ENCODE measurements around the gene CIAPIN1.

CIAPIN1 gene

DNA sequence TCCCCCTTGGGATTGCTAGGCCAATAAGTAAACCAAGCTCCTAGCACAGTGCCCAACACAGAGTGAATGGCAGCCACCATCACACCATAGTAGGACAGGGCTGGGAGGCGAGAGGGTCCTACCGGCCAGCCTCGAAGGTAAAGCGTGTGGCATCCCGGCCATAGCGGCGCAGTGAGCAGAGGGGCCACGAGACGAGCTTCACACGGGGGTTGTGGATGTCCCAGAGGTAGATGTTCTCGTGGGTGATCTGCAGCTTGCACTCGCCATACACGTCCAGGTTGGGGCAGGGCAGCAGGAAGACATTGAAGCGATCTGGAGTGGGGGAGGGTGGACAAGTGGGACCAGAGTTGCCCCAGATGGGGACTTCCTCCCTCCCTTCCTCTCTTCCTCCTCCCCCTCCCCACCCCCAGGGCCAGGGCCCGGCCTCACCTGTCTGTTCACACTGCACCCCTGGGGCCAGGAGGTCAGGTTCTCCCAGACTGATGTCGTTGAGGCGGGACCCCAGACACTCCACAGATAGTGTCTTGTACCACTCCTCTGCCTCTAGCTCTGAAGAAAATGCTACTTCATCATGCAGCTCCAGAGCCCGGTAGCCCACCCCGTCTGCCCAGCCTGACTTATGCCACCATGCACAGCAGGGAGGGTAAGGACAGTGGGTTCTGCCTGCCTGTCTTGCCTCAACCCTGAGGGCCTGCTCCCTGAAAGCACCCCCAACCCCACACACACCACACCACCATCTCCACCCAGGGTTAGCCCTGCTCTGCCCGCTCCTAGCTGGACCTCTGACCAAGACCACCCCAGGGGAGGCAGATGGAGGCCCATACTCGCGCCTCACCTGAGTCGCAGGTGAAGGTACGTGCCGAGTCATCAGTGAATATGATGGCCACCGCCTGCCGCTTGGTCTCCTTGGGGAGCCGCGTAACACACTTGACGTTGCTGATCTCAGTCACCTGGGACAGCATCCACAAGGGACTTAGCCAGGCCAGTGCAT is 27.8 kb upstream of the CIAPIN1 start:
- TF ChIP-seq FOXP2 (optimal IDR thresholded peaks at IDR 0.05; ENCODE audit: borderline replicate concordance, extremely low read depth, extremely low read length, insufficient read depth) (no peak), SIN3A (IDR thresholded peaks at IDR 0.05; ENCODE audit: borderline replicate concordance, insufficient read depth, low read length) (no peak), POLR2AphosphoS5 (IDR thresholded peaks at IDR 0.05; ENCODE audit: low read depth, low read length) (no peak), TAF1 (IDR thresholded peaks at IDR 0.05; ENCODE audit: borderline replicate concordance, insufficient read depth, low read length) (no peak)
- TF ChIP-seq, protein P1, sequence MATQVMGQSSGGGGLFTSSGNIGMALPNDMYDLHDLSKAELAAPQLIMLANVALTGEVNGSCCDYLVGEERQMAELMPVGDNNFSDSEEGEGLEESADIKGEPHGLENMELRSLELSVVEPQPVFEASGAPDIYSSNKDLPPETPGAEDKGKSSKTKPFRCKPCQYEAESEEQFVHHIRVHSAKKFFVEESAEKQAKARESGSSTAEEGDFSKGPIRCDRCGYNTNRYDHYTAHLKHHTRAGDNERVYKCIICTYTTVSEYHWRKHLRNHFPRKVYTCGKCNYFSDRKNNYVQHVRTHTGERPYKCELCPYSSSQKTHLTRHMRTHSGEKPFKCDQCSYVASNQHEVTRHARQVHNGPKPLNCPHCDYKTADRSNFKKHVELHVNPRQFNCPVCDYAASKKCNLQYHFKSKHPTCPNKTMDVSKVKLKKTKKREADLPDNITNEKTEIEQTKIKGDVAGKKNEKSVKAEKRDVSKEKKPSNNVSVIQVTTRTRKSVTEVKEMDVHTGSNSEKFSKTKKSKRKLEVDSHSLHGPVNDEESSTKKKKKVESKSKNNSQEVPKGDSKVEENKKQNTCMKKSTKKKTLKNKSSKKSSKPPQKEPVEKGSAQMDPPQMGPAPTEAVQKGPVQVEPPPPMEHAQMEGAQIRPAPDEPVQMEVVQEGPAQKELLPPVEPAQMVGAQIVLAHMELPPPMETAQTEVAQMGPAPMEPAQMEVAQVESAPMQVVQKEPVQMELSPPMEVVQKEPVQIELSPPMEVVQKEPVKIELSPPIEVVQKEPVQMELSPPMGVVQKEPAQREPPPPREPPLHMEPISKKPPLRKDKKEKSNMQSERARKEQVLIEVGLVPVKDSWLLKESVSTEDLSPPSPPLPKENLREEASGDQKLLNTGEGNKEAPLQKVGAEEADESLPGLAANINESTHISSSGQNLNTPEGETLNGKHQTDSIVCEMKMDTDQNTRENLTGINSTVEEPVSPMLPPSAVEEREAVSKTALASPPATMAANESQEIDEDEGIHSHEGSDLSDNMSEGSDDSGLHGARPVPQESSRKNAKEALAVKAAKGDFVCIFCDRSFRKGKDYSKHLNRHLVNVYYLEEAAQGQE (IDR thresholded peaks at IDR 0.05; ENCODE audit: insufficient read depth in 1 of 2, low read depth in 2 of 2, low read length in 2 of 2): no peak

DNA sequence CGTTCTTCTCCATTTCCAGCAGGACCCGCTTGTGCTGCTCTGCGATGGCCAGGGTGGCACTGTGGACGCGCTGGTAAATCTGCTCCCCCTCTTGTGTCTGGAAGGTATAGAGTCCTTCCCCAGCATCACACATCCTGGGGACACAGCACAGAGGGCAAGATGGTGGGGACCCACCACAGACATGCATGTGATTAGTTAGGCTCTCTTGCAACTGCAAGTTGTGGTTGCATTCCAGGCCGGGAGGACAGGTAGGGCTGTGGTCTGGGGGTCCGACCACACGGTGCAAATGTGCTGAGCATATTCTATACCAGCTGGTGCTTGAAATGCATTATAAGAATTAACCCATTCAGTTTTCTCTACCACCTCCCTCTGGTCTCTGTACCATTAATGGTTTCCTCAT is 26.7 kb upstream of the CIAPIN1 start:
- TF ChIP-seq POLR2AphosphoS5 (IDR thresholded peaks at IDR 0.05; ENCODE audit: low read depth, low read length): no peak
- no peak for TF ChIP-seq SIN3A (IDR thresholded peaks at IDR 0.05; ENCODE audit: borderline replicate concordance, insufficient read depth, low read length)
- no peak for TF ChIP-seq TAF1 (IDR thresholded peaks at IDR 0.05; ENCODE audit: borderline replicate concordance, insufficient read depth, low read length)
- TF ChIP-seq FOXP2 (optimal IDR thresholded peaks at IDR 0.05; ENCODE audit: borderline replicate concordance, extremely low read depth, extremely low read length, insufficient read depth): no peak
- TF ChIP-seq, protein P1 (IDR thresholded peaks at IDR 0.05; ENCODE audit: insufficient read depth in 1 of 2, low read depth in 2 of 2, low read length in 2 of 2): no peak

DNA sequence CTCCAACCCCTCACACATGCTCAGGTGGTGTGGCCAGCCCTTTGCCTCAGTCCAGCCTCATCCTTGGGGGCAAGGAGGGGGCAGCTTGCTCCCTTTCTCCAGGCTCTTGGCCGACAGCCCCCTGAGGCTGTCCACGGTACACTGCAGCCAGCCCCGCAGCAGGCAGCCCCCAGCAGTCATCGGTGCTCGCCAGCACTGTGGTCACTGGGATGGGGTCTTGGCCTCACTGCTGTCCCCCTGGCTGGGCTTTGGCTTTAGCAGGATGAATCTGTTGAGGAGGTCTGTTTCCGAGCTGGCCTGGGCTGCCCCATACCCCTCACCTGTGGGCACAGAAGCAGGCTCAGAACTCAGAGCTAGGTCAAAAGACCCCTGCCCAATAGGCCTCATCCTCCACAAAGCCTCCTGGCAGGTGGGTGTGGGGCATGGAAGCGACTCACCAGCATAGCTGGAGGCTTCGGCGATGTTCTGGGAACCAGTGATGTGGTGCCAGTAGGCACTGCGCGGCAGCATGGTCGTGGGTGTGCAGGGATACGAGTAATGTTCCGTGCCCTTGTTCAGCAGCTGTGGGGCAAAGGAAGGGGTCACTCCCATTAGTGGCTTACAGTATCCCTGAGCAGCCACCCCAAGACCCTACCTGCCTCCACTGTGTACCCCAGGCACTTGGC is 26.1 kb upstream of the CIAPIN1 start:
- no peak for TF ChIP-seq POLR2AphosphoS5 (IDR thresholded peaks at IDR 0.05; ENCODE audit: low read depth, low read length)
- TF ChIP-seq FOXP2 (optimal IDR thresholded peaks at IDR 0.05; ENCODE audit: borderline replicate concordance, extremely low read depth, extremely low read length, insufficient read depth): no peak
- TF ChIP-seq, protein P1 (IDR thresholded peaks at IDR 0.05; ENCODE audit: insufficient read depth in 1 of 2, low read depth in 2 of 2, low read length in 2 of 2): no peak
- TF ChIP-seq TAF1 (IDR thresholded peaks at IDR 0.05; ENCODE audit: borderline replicate concordance, insufficient read depth, low read length): no peak
- TF ChIP-seq SIN3A (IDR thresholded peaks at IDR 0.05; ENCODE audit: borderline replicate concordance, insufficient read depth, low read length): no peak

DNA sequence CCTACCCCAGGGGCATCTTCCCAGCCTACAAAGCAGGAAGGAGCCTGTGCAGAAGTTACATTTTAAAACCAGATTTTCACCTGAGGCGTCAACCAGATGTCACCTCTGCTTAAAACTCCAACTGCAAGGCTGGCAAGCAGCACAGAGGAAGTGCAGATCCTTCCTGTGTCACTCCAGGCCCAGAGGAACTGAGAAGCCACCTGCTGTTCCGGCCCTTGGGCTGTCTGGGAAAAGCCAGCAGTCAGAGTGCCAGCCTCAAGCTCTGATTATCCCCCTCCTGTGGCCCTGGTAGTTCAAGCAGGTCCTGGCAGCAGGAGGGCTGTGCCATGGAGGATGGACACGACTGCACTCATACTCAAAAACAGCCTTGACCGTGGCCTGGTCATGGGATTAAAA is 25.5 kb upstream of the CIAPIN1 start:
- TF ChIP-seq POLR2AphosphoS5 (IDR thresholded peaks at IDR 0.05; ENCODE audit: low read depth, low read length): 0 out of 2 replicates have a peak, but pooled peaks have one; percentile 22
- TF ChIP-seq TAF1 (IDR thresholded peaks at IDR 0.05; ENCODE audit: borderline replicate concordance, insufficient read depth, low read length): no peak

DNA sequence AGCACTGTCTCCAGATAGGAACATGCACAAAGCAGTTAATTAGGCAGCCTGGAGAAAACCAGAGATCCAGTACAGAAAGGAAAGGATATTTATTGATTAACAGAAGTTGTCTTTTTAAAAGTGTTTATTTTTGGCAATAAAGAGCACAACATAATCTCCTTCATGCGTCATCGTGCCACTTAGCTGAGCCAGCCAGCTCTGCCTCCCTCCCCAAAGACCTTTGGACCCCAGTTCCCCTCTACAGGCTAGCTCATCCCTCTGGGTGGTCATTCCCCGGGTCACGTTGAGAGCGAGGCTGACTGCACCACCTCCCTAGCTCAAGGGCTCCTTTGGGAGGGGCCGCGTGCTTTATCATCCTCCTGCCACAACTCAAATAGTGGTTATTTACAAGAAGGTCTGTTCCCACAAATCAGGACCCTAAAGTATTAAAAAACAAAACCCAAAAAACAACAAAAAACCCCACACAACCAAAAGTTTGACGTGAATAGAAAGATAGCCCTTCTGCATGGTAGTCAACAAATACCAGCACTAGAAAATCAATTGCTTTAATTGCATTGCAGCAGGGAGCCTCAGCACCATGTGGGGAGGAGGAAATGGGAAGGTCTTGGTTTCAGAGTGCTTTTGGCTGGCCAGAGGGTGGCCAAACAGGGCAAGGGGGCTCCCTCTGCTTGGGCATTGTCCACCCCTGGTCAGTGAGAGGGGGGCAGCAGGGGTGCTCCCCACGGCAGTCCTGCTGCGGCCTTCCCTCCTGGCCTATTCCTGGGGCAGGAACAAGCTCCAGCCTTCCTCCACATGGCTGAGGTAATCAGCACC is 24.9 kb upstream of the CIAPIN1 start:
- TF ChIP-seq POLR2AphosphoS5 (IDR thresholded peaks at IDR 0.05; ENCODE audit: low read depth, low read length) (no peak; the same call in 1 of the 2 replicates), TAF1 (IDR thresholded peaks at IDR 0.05; ENCODE audit: borderline replicate concordance, insufficient read depth, low read length) (no peak), FOXP2 (optimal IDR thresholded peaks at IDR 0.05; ENCODE audit: borderline replicate concordance, extremely low read depth, extremely low read length, insufficient read depth) (no peak)
- TF ChIP-seq, protein P1 (IDR thresholded peaks at IDR 0.05; ENCODE audit: insufficient read depth in 1 of 2, low read depth in 2 of 2, low read length in 2 of 2): no peak

Measured in PFSK-1 (cell line).